DOHH2 (cell line): ENCODE results near the gene ACO1.

Experiments
- CTCF ChIP-seq: fragments of 200-600 bp; sonication (generic); IDR thresholded peaks from one replicate; pipeline ENCODE4 v1.5.1; 2014; ENCODE audit warnings: antibody characterized with exemption, mild to moderate bottlenecking, low read depth, low read length; ENCODE audit not compliant: poor library complexity, severe bottlenecking
- EZH2phosphoT487 ChIP-seq: fragments of 200-600 bp; sonication (generic); IDR thresholded peaks from 2 replicates; pipeline ENCODE4 v1.6.1; 2017; ENCODE audit warnings: borderline replicate concordance, mild to moderate bottlenecking, antibody characterized with exemption, low read length, moderate library complexity, mixed read lengths

GRCh38 chr9:32348106-32348695 lies 36.2 kb upstream of the ACO1 start:
- TF ChIP-seq CTCF, result no peak
- no peak for TF ChIP-seq EZH2phosphoT487
